ENCODE measurements around the gene HMCN1.
"Not testable (repeated sequence)": the region's sequence is repeated elsewhere in the genome, so short reads cannot be mapped to it uniquely, and the experiment has no call there.

The HMCN1 gene

GRCh38 chr1:185742403-185742802, 8.2 kb downstream of the HMCN1 start:
- DNase-seq: no peak

GRCh38 chr1:185745165-185745564, 11.0 kb downstream of the HMCN1 start:
- DNase-seq: no peak

GRCh38 chr1:185759061-185759460, 24.9 kb downstream of the HMCN1 start:
- DNase-seq: no peak

GRCh38 chr1:185761841-185762240, 27.6 kb downstream of the HMCN1 start:
- DNase-seq: no peak

DNA sequence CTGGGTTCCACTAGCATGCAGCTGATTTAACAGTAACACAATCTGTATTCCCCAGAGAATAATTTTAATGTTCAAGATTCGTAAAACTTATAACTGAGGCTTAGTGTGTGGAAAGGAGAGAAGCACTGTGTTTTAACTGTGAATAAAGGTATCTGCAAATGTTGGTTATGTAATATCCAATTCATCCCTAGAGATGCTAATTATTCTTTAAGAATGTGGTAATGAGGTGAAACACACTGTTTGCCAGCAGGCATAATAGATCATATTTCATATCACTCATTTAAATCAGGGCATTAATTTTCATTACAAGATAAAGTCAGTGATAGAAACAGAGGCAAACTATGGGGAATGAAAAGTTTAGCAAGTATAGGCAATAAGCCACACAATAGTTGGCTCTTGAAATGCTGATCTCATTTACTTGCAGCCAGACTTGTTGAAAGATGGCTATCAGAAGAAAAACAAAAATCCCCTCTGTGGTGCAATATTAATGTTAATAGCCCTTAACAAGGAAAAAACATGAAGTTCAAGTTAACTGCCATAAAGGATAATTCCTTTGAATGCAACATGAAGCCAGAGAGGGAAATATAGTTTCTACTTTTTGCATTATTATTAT, 33.4 kb downstream of the HMCN1 start:
- DNase-seq: no peak

DNA sequence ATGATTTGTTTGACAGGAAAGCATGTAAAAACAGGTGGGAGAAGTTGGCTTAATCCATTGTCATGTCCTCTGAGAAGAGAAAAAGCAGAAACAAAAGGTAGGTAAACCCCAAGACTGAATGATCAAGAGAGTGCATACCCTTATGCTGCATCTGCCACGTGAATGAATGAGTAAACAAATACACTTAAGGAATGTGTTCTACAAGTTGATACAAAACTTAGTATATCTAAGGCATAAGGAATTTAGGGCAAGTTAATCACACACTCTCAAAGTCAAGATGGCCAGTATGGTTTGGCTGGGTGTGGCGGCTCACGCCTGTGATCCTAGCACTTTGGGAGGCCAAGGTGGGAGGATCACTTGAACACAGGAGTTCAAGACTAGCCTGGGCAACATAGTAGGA, 34.2 kb downstream of the HMCN1 start:
- DNase-seq: no peak

DNA sequence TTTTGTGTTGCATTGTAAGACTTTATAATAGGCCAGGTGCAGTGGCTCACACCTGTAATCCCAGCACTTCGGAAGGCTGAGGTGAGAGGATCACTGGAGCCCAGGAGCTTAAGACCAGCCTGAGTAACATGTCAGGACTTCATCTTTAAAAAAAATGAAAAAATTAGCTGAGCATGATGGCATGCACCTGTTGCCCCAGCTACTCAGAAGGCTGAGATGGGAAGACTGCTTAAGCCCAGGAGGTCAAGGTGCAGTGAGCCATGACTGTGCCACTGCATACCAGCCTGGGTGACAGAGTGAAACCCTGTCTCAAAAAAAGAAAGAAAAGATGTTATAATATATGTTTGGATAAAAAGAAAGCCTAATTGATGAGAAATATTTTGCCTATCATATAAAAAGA, 34.9 kb downstream of the HMCN1 start:
- DNase-seq: no peak

- no peak for DNase-seq
Observed at GRCh38 chr1:185774394-185774793, 40.2 kb downstream of the HMCN1 start.

DNA sequence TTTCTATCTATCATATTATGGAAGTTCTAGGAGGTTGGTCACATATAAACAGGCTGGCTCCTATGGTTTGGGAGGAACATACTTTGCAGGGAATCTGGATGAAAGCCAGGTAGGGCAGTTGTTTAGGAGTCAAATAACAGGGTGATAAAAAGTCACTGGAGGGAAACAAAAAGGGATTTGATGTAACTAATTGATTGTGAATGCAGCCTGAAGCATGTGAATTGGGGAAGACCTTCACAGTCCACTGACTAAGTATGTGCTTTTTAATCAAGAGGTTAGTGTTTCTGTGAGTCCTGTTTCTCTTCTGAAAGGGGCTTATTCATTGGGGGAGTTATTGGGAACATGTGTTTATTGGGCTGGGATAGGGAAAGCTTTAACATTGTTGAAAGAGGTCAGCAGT, 41.3 kb downstream of the HMCN1 start:
- no peak for DNase-seq

DNA sequence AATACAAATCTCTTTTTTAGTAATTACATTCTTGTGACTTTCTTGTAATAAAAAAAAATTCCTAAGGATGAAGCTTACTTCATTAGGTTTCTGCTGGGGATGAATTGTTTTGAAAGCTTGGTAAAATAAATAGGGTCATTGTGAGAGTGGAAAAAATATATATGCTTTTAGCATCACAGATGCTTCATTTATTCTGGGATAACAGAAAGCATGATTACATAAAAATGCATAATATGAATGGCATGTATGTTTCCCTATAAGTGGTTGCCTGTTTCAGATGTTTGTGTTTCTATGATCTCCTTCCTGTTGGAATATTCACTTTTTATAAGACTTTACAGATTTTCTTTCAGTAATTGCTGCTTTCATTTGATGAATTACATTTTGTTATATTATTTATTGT, 42.3 kb downstream of the HMCN1 start:
- no peak for DNase-seq

DNA sequence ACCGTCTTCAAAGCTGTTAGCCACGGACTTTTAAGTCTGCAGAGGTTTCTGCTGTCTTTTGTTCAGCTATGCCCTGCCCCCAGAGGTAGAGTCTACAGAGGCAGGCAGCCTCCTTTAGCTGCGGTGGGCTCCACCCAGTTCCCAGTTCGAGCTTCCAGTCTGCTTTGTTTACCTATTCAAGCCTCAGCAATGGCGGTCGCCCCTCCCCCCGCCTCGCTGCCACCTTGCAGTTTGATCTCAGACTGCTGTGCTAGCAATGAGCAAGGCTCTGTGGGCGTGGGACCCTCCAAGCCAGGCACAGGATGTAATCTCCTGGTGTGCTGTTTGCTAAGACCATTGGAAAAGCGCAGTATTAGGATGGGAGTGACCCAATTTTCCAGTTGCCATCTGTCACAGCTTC, 49.7 kb downstream of the HMCN1 start:
- not testable (repeated sequence) for DNase-seq

DNA sequence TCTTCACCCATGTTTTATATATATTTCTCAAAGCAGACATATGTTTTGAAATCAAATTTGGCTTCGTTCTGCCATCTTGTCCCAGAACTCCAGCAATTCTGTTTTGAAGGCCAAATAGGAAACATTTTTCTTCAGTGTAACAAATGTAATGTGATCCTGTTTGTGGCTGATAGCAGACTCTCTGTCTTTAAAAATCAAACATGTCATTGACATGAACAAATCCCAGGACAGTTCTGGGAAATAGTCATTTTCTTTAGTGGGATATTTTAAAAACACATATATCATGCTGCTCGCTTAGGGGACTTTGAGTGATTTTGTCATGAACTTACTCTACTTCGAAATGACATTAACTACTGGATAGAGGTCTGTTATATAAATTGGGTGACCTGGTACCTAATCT, 51.4 kb downstream of the HMCN1 start:
- no peak for DNase-seq

- DNase-seq: no peak
Observed at GRCh38 chr1:185786524-185786923, 52.3 kb downstream of the HMCN1 start.

- DNase-seq: no peak
Observed at GRCh38 chr1:185787238-185787637, 53.0 kb downstream of the HMCN1 start.

GRCh38 chr1:185788386-185788785, 54.2 kb downstream of the HMCN1 start:
- no peak for DNase-seq

GRCh38 chr1:185789501-185790193, 55.5 kb downstream of the HMCN1 start:
- DNase-seq: no peak

GRCh38 chr1:185790194-185790735, 56.1 kb downstream of the HMCN1 start:
- DNase-seq: no peak

DNA sequence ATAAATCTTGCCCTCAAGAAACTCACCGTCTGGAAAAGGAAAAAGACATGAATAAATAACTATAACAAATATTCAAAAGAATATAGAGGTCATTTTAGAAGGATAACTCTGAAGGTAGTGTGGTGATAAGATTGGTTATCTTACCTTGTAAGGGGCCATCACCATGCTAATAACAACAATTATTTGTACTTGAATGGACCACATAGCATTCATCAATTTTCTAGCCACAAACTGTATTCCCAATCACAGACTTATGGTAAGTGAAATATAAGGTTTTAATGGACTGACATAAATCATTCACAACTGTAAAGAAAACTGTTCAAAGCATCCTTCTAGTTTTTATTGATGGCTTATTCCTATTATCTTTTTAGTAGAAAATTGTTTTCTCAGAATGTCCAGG, 57.8 kb downstream of the HMCN1 start:
- DNase-seq: no peak

DNA sequence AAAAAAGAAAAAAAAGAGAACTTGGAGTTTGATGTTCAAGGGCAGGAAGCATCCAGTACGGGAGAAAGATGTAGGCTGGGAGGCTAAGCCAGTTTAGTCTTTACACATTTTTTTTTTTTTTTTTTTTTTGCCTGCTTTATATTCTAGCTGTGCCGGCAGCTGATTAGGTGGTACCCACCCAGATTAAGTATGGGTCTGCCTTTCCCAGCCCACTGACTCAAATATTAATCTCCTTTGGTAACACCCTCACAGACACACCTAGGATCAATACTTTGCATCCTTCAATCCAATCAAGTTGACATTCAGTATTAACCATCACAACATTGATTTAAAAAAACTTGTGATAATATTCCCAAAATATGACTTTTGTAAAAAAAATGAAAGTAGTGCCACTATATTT, 60.3 kb downstream of the HMCN1 start:
- not testable (repeated sequence) for DNase-seq

GRCh38 chr1:185795181-185795580, 61.0 kb downstream of the HMCN1 start:
- no peak for DNase-seq

DNA sequence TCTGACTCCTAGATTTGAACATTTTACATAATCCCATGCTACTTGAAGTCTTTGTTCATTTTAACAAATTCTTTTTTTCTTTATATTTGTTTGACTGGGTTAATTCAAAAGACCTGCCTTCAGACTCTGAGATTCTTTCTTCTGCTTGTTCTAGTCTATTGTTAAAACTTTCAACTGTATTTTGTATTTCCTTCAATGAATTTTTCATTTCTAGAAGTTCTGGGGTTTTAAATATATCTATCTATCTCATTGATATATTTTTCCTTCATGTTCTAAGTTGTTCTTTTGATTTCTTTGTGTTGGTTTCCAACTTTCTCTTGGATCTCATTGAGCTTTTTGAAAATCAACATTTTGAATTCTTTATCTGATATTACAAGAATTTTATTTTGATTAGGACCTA, 64.3 kb downstream of the HMCN1 start:
- DNase-seq: no peak

DNA sequence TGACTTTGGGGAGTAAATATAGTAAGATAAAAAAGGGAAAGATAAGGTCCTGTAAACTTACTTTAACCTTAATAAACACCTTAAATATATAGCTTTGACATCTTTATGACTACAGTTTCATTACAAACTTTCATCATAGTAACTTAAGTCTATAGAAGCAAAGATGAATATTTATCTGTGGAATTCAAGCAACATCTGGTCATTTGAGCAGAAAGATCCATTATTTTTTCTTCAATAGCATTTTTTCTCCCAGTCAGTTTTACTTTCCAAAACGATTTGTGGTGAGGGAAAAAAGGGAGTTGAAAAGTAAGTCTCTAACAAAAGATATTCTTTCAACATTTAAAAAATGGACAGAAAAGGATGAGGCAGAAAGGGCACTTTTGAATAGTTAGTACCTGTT, 69.0 kb downstream of the HMCN1 start:
- no peak for DNase-seq

DNA sequence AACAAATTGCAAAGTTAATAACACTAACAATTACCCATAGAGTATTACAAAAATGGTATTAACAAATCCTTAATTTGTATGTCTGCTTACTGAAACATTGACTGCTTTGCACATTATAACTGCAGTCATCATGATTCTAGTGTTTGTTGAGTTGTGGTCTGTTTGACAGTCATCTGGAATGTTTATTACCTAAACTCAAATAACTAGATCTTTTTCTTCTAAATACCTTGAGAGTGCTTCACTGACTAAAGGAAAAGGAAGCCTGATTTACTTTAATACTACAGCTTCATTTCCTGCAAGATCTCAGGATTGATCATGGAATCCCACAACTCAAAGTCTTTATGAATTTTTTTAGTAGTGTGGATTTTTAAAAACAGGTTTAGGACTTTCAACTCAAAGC, 70.0 kb downstream of the HMCN1 start:
- DNase-seq: no peak

GRCh38 chr1:185804608-185805007, 70.4 kb downstream of the HMCN1 start:
- no peak for DNase-seq

DNA sequence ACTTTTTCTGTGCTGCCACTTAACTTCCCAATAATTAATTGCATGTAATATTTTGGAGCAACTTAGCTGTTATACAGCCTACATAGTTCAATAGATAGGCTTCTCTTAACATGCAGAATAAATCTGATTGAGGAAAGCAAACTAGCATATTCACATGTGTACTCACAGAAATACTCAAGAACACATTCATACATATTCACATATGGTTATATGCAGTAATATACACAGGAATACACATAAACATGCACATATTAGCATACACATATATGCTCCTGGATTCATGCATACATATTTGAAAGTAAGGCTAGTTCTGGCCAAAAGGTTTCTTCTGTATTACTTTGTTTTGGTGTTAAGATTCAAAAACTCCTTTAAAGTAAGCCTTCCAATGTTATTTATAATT, 73.1 kb downstream of the HMCN1 start:
- DNase-seq: no peak
